Fibroblast of villous mesenchyme (primary cell): Measurements from ENCODE around the gene ABHD17A. TPM values are rescaled to one million over a fixed set of nuclear protein-coding genes. Genes with fewer than 3 reads are reported as not detected.

Source experiments
- DNase-seq: peaks from one replicate; pipeline ENCODE4 v3.0.0-alpha.2; 2010; ENCODE audit warnings: low read depth
- H3K4me3 ChIP-seq: 2 replicates; pipeline ENCODE4 v1.5.1; 2011; ENCODE audit warnings: low read depth, mild to moderate bottlenecking, low read length
- total RNA-seq: library from RNA; depleted of rRNA; stranded (reverse); fragments of >200 nt; gene quantifications from 2 replicates; pipeline ENCODE4 v1.2.3, GENCODE V29; 2012
- TF ChIP-seq, protein P1 (sequence below): IDR thresholded peaks from 2 replicates; pipeline ENCODE4 v1.5.1; 2012; ENCODE audit warnings: low read depth, mild to moderate bottlenecking, low read length; ENCODE audit not compliant: insufficient read depth

Gene ABHD17A
- 45.8 and 62.2 TPM in 2 replicates for total RNA-seq

DNA sequence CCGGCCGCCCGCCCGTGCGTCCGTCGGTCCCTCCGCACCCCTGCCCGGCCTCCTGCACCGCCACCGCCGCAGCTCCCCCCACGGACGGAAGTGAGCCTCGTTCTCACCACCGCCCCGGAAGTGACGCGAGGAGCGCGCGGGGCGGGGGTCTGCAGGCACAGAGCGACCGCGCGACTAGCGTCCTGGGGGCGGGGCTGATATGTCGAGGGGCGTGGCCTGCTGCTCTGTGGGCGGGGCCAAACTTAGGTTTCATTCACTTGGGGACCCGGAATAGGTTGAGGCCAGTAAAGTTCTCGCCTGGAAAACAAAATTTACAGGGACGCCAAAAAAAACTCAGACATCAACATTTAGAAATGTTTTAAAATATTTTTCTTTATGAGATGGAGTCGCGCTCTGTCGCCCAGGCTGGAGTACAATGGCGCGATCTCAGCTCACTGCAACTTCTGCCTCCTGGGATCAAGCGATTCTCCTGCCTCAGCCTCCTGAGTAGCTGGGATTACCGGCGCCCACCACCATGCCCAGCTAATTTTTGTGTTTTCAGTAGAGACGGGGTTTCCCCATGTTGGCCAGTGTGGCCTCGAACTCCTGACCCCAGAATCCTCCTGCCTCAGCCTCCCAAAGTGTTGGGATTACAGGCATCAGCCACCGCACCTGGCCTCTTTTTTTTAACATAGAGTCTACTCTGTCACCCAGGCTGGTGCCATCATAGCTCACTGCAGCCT, at the start of gene ABHD17A:
Gene ABHD17A (minus strand): TSS at position 99 of the 722 bp plus-strand sequence. CDS start 3,930 bp downstream, outside the sequence.
- peak; percentile 94 for DNase-seq
- H3K4me3 ChIP-seq: peak within 1 kb of the TSS; percentile 96

DNA sequence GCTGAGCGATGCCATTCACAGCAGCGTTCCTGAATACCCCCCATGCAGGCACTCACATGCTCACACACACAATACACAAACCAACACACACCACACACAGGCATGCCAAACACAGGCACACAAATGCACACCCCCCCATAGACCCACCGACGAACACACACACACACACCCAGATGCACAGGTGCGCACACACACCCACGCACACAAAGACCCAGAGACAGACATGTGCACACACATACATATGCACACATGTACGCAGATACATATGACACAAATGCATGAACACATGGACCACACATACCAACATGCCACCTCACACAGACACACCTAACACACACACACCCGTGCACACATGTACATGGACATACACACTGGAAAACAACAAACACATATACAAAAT, 48.6 kb upstream of the ABHD17A start:
- DNase-seq: no peak
- TF ChIP-seq, protein P1, sequence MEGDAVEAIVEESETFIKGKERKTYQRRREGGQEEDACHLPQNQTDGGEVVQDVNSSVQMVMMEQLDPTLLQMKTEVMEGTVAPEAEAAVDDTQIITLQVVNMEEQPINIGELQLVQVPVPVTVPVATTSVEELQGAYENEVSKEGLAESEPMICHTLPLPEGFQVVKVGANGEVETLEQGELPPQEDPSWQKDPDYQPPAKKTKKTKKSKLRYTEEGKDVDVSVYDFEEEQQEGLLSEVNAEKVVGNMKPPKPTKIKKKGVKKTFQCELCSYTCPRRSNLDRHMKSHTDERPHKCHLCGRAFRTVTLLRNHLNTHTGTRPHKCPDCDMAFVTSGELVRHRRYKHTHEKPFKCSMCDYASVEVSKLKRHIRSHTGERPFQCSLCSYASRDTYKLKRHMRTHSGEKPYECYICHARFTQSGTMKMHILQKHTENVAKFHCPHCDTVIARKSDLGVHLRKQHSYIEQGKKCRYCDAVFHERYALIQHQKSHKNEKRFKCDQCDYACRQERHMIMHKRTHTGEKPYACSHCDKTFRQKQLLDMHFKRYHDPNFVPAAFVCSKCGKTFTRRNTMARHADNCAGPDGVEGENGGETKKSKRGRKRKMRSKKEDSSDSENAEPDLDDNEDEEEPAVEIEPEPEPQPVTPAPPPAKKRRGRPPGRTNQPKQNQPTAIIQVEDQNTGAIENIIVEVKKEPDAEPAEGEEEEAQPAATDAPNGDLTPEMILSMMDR: no peak
- H3K4me3 ChIP-seq: no peak overlapping the region

DNA sequence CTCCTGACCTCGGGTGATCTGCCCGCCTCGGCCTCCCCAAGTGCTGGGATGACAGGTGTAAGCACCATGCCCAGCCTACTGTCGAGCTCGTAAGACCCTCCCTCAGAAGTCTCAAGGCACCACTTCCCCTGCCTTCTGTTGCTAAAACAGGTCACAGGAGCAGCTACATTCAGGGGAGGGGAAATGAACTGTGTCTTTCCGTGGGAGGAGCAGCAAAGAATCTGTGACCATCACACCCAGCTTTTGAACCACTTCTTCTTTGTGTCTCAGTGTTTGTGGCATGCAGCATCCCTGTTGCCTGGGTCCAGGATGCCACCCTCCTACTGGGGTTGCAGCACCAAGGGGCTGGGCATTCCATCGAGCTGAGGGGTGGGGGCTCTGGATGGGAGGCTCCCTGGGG, 47.9 kb upstream of the ABHD17A start:
- TF ChIP-seq, protein P1: no peak

GRCh38 chr19:1932395-1932794, 47.1 kb upstream of the ABHD17A start:
- DNase-seq: no peak
- TF ChIP-seq, protein P1: no peak
- H3K4me3 ChIP-seq: no peak overlapping the region

More for the DNA sequence above, 47.9 kb upstream of the ABHD17A start:
- no peak overlapping the region for H3K4me3 ChIP-seq
- no peak for DNase-seq

- TF ChIP-seq, protein P1: no peak
- DNase-seq: no peak
- no peak overlapping the region for H3K4me3 ChIP-seq
These were observed 46.1 kb upstream of the ABHD17A start for GRCh38 chr19:1931445-1931844.

GRCh38 chr19:1929021-1929742, 43.9 kb upstream of the ABHD17A start:
- TF ChIP-seq, protein P1: peak; percentile 81
- DNase-seq: peak; percentile 68
- peak overlapping the region; percentile 50 for H3K4me3 ChIP-seq

DNA sequence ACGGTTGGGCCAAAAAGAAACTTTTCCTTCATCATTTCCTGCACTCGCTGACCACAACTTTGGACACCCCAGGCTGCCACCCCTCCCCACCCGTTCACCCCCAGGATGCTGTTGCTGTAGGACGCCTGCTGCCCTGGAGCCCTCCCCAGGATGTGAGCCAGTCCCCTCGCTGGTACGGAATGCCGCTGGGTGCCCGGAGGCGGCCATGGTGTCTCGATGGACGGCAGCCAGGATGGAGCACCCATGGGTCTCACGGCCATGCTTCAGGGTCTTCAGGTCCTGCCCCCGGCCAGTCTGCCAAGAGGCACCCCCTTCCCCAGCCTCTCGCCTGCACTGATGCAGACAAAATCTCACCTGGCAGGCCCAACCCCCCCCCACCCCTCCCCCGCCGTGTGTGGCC, 40.2 kb upstream of the ABHD17A start:
- H3K4me3 ChIP-seq: no peak overlapping the region
- DNase-seq: no peak
- TF ChIP-seq, protein P1: no peak
